HPDE6-E6E7 (cell line): ENCODE measurements around the gene PMEPA1.
A peak's percentile ranks its signal among the peaks of the same experiment; 100 is the strongest.

Experiments
- DNase-seq: peaks from one replicate; pipeline ENCODE4 v3.0.0; 2011; ENCODE audit warnings: missing footprints; ENCODE audit errors: extremely low spot score

Gene PMEPA1, protein sequence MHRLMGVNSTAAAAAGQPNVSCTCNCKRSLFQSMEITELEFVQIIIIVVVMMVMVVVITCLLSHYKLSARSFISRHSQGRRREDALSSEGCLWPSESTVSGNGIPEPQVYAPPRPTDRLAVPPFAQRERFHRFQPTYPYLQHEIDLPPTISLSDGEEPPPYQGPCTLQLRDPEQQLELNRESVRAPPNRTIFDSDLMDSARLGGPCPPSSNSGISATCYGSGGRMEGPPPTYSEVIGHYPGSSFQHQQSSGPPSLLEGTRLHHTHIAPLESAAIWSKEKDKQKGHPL

DNA sequence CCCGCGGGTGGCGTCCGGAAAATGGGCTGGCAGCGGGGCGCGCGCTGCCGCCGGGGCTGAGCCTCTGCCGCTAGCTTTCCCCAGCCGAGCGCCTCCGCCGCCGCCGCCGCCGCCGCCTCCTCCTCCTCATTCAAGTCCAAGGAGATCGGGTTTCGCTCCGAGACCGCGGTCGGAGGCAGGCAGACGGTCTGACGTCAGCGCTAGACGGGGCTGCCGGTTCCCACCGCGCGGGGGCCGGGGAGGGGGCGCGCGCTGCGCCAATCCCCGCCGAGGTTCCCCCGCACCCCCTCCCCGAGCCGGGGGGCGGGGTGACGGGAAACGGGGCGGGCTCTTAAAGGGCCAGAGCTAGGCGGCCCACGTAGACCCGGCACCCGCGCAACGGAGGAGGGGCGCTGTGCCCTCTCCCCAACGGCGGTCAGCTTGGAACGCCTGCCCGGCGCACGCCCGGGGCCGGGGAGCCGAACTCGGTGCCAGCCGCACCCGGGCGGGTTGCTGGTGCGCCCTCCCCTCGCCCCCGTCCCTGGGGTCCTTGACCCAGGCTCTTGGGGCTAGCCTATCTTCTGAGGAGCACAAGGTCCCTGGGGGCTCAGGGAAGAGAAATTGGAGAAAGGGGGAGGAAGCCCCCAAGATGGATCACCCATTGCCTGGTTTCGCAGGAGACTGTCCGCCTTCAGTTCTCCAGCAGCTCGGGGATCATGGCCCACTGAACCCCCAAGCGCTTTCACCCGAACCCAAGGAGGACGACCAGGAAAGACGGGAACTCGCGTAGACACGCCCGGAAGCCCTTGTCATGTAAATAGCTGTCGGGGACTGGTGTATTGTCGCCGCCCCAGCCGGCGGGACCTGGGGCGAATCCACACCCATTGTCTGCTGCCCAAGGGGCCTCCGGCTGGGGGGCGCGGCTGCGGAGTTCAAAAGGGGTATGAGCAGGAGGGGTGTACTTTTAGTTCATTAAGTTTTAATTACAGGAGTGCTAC, at the start of gene PMEPA1:
Gene PMEPA1, minus strand, starts transcription at position 193 of the 977 bp plus-strand sequence. CDS start 433 bp downstream, outside the sequence.
- DNase-seq, result peak; percentile 99

DNA sequence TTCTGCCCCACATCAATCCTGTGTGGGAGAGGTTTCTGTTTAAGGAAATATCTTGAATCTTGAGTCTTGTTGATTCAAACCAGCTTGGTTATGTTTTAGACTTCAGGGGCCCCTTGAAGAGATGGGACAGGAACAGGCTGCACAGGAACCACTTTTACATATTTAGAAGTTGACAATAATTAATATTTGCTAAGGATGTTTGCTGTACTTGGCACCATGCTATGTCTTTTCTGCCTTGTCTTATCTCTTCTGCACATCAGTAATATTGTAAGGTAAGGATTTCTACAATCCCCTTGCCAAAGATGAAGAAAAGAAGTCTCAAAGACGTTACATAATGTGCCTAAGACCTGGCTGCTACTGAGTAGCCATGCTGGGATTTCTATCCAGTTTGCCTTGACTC, 48.0 kb upstream of the PMEPA1 start:
- DNase-seq, result no peak

DNA sequence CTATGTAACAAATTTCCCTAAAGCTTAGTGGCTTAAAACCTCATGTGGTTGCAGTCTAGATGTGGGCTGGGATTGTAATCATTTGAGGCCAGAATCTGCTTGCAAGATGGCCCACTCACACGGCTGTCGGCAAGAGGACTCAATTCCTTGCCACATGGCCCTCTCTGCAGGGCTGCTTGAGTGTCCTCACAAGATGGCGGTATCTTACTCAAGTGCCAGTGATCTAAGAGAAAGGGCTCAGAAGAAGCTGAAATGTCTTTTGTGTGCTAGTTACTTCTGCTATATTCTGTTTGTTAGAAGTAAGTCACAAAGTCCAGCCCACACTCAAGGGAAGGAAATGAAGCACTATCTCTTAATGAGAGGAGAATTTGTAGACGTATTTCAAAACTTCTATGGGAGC, 47.1 kb upstream of the PMEPA1 start:
- no peak for DNase-seq

DNA sequence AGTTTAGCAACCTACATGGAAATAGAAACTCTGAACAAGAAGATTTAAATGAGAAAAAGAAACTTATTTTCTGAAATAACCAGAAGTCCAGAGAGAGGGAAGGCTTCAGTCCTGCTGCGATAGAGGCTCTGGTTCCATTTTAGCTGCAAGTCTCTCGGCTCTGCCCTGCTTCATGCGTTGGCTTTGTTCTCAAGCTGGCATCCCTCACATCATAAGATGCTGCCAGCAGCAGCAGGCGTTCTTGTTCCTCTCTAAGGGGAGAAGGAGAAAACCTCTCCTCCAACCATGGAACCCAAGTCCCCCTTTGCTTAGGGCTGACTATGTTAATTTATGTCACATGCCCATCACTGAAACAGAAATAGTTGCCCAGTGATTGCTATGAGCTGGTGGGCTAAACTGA, 46.4 kb upstream of the PMEPA1 start:
- no peak for DNase-seq

DNA sequence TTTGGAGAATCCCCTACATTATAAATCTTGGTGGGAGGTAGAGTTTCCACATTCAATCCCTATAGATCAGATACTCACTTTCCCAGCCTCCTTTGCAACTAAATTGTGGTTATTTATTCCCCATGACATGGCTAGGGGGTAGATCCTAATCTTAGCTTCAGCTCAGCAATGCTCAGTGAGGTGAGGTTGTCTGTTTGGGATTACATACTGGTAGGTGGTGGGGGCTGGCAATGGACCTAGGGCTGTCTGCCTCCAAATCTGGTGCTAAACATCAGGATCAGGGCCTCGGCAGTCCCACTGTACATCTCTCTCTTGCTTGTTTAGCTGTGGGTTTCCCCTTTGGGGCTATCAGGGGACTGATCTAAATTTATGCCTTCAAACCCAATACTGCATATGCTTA, 45.8 kb upstream of the PMEPA1 start:
- no peak for DNase-seq

DNA sequence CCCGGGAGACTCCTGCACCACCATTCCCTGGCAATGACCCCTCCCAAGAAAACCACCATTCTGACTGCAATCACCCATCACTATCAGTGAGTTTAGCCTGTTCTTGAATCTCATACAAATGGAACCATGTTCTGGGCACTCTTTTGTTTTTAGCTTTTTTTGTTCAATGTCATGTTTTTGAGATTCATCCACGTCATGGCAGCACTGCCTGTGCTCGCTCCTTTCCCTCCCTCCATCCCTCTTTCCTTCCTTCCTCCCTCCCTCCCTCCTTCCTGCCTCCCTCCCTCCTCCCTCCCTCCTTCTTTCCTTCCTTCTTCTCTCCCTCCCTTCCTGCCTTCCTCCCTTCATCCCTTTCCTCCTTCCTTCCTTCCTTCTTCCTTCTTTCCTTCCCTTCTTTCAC, 44.4 kb upstream of the PMEPA1 start:
- no peak for DNase-seq

DNA sequence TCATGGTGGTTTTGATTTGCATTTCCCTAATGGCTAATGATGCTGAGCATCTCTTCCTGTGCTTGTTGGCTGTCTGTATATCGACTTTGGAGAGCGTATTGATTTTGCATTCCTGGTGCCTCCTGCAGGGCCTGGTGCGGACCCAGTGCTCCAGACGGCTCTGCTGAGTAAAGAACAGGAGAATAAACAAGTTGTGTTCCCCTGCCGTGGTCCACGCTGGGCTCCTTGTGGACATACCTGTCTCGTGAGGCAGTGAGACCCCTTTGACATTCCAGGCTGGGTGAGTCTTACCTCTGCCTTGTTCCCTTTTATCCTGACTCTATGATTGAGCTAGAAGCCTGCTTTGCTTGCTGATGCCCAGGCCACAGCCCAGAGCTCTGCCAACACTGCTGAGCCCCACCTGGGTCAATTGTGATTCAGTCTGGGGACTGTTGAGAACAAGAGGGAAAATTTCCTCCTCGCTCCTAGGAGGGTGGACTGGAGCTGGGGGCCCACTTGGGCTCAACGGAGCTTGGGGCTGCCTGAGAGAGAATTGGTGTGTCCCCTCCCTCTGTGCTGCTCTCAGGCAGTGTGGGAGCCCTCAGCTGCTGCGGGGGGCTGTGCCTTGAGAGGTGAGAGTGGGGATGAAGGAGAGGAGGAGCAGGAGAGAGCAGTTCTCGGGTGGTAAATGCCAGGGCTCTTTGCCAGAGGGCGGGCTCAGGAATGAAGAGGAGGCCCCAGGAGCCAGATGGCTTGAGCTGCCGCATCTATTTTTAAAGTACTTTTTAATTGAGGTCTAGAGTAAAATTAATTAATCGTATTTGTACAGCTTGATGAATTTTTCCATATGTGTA, 43.7 kb upstream of the PMEPA1 start:
- no peak for DNase-seq

DNA sequence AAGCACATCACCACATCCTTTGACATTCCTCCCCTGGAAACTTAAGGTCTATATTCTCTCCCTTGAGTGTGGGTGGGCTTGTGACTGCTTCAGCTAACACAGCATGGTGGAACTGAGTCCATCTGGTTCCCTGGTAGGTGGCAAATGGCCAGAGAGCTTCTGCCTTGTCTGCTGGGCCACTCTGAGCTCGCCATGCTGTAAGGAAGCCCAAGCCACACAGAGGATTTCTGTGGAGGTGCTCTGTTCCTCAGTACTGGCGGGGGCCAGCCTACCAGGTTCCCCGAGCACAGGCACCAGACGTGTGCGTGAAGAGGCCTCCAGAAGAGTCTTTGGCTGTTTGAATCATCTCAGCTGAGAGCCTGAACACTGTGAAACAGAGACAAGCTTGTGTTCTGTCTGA, 41.6 kb upstream of the PMEPA1 start:
- no peak for DNase-seq

DNA sequence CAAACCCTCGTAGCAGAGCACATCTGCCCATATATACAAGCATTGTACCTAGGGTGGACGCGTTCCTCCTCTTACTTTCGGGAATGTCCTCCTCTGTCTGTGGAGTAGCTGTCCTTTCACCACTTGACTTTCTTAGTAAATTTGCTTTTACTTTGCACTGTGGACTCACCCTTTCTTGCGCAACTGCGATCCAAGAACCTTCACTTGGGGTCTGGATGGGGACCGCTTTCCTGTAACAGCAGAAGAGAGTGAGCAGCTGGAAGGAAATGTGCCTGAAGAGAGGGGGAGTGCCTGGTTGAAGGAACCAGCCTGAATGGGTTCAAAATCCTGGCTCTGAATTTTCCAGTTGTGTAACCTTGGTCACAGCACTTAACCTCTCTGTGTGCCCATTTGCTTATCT, 40.1 kb upstream of the PMEPA1 start:
- no peak for DNase-seq

DNA sequence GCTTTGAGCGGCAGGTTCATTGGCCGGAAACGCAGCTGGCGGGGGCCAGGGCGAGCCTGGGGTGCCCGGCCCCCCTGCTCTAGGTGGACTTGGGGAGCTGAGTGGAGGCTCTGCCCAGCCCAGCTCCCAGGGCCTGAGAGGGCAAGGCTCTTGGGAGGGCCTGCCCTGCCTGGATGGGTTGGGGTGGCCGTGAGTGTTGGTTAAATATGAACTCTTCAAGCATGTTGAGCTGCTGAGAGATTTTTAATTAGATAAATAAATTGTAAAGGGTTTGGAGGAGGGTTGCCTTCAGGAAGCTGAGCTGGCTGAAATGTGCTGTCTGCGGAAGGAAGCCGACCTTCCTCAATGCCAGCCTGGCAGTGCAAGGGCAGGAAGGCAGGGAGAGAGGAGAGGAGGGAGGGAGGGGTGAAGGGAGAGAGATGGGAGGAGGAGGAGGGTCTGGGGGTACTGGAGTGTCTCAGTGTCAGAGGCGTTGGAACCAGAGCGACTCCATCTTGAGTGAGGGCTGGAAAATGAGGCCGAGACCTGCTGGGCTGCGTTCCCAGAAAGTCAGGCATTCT, 39.4 kb upstream of the PMEPA1 start:
- DNase-seq, result no peak

DNA sequence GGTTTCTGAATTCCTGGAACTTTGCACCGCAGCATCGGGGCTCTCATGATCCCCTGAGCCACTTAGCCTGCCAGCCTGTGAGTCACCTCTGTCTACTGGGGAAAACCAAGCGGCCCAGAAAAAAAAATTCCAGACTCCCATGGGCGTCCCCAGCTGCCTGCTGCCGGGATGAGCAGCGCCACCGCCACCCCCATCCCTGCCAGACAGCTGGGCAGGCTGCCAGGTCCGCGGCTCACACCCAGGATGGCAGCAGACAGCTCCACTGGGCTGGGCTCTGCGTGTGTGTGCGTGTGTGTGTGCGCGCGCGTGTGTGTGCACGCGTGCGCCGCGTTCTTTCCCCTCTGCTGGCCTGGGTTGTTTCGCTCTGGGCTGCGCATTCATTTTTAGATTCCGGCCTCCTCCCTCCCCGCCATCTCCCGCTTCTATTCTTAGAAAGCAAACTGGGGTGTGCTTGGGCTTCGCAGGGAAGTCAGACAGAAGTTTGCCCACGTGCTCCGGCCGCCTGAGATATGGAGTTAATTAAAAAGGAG, 38.9 kb upstream of the PMEPA1 start:
- peak; percentile 94 for DNase-seq

DNA sequence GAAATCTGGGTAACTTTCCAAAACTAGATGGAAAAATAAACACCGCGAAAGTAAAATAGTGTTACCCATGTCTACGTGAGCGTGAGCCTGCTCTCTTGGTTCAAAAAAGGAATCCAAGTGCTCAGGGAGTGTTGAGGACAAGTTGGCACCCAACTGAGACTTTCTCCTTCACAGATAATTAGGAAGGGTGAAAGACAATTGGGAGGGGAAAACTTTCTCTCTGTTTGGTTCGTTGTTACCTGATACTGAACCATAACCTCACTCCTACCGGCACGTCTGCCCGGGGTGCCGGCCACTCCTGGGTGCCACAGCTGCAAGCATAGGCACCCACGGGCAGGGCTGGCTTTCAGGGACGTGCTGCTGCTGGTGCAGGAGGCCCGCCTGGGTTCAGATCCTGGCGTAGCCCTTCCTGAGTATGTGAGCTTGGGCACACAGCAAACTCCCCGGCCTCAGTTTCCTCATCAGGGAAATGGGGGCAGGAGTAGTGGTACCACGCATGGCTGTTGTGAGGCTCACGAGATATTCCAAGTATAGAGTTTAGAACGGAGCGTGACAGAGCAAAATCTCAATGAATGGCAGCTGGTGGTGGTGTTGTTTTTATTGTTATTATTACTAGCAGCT, 38.2 kb upstream of the PMEPA1 start:
- no peak for DNase-seq

DNA sequence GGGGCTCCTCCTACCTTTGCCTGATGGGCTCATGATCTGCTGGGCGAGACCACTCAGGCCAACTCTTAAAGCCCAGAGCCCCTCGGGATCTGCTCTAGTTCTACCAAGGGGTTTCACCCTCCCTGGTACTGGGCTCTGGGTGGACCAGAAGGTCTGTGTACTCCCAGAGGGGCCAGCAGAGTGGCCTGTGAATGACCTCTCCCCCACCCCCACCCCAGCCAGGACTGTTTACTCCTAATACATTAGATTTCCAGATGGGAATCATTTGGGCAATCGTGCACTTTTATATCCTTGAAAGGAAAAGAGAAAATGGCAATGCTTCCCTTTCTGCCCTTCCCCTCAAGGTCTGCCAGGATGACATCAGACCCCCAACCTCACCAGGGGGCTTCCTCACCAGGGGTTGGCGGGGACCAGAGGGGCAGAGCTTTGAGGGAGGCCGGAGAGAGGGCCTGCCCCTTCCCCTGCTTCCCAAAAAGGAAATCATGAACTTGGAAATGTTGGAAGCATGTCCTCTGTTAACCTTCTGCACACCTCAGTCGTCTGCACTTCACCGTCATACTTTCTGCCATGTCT, 37.1 kb upstream of the PMEPA1 start:
- DNase-seq, result no peak

DNA sequence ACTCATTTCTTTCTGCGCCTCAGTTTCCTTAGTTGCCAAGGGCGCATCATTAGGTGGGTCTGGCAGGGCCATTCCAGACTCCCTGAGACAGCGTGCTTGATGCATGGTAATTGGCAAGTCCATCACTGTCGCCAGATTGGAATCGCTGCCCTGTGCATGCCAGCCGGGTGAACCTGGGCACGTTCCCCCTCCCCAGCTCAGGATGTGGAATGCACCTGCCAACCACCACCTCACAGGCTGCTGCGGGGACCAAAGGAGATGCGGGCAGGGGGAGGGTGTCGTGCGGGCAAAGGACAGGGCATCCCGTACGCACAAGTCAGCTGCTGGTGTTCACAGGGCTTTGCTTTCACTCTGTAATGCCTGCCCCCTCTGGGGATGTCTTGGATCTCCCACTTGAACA, 36.4 kb upstream of the PMEPA1 start:
- DNase-seq, result no peak

DNA sequence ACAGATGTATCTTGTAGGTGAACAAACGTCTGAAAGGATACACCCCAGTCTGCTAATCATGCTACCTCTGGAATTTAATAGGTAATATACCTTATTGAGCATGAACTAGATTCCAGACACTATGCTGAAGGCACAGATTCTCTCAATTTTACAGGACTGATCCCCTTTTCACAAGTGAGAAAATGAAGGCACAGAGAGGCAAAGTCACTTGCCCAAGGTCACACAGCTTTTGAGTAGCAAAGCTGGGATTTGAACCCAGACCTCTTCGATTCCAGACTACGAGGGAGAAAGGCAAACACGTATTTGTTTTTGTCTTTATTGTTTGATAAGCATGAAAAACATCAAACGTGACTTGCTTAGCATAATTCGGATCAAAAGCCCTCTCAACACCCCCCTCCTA, 34.4 kb upstream of the PMEPA1 start:
- no peak for DNase-seq

DNA sequence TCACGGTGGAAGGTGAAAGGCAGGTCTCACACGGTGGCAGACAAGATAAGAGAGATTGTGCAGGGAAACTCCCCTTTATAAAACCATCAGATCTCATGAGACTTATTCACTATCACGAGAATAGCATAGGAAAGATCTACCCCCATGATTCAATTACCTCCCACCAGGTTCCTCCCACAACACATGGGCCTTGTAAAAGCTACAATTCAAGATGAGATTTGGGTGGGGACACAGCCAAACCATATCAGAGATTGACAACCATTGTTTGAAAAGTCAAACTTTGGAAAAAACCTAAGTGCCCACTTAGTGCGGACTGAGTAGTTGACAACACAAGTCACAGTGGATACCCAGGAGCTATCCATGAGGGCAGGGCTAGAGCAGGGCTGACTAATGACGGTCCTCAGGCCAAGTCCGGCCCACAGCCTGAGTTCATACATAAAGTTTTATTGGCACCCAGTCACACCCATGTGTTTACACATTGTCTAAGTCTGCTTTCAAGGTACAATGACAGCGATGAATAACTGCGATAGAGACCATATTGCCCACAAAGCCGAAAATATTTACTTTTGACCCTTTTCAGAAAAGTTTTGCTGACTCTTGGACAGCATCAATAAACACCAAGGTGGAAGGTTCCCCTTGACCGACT, 33.8 kb upstream of the PMEPA1 start:
- DNase-seq, result no peak

DNA sequence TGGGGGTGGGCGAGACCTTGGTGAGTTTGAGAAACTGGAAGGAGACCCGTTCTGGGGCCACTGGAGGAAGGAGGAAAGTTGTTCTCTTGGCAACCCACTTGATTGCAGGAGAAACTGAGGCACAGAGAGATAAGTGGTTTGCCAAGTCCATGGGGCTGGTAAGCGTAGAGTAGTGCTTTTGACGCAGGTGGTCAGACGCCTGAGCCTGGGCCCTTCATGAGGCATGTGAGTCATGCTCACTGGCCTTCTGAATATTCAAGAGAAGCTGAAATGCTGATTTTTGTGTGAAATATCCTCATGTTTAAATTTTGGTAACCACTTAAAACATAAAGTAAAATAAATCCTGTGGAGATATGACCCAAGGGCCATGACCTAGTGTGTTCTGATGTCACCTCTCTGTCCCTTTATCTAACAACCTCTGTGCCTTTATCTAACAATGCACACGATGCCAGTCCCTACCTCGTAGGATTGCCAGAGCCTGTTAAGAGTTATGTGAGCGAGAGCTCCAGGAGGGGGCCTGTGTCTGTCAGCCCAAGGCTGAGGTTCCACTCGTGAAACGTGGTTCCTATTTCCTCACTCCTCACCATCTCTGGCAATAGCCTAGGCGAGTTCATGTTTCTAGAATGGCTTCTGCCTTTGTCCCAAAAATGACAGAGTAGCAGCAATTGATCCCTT, 32.8 kb upstream of the PMEPA1 start:
- DNase-seq, result no peak

DNA sequence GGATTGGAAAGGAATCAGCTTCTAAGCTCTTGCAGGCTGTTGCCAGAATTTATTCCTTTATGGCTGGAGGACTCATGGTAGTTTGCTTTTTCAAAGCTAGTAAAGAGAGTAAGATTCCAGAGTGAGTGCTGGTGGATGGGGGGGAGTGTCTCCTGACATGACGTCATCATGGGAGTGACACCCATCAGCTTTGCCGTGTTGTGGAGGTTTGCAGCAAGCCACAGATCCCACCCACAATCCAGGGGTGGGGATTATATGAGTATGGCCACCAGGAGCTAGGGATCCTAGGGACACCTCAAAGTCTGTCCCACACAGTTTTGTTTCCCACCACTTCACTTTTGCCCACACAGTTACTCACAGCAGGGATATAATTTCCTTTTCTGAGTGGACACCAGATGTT, 28.7 kb upstream of the PMEPA1 start:
- DNase-seq, result peak; percentile 49

DNA sequence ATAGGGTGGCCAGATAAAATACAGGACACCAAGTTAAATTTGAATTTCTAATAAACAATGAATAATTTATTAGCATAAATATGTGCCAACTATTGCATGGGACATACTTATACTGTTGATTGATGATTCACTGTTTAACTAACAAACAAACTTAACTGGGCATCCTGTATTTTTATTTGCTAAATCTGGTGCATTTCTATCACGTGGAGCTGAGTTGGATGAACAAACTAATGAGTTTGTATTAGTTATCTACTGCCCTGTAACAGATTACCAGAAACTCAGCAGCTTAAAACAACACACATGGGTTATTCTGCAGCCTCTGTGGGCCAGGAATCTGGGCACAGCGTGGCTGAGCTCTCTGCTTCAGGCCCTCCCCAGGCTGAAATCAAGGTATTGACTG, 28.2 kb upstream of the PMEPA1 start:
- DNase-seq, result no peak

DNA sequence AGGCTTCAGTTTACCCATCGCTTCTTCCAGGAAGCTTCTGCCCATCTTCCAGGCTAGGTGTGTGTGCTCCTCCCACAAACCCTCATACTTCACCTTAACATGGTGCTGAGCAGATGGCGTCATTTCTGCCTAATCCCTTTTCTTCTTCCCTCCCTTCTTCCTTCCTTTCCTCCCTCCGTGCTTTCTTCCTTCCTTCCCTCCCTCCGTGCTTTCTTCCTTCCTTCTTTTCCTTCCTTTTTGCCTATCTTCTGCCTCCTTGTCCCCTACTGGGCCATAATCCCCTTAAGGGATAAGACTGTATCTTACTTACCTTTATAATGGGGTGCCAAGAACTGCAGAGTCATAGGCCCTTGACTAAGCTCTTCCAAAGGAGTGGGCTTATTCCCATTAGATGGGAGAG, 27.5 kb upstream of the PMEPA1 start:
- no peak for DNase-seq
